A549 (cell line): Measurements from ENCODE around the gene ENPEP.

Source experiments
- CTCF ChIP-seq: fragments of >200 bp; sonication (Bioruptor Twin); formaldehyde crosslinking; IDR thresholded peaks from 3 replicates; pipeline ENCODE4 v1.5.1; 2016
- MYC ChIP-seq: IDR thresholded peaks from 2 replicates; pipeline ENCODE4 v1.6.1; 2012; ENCODE audit warnings: mild to moderate bottlenecking, inconsistent platforms, low read length, improper control_type of control experiment, borderline replicate concordance

DNA sequence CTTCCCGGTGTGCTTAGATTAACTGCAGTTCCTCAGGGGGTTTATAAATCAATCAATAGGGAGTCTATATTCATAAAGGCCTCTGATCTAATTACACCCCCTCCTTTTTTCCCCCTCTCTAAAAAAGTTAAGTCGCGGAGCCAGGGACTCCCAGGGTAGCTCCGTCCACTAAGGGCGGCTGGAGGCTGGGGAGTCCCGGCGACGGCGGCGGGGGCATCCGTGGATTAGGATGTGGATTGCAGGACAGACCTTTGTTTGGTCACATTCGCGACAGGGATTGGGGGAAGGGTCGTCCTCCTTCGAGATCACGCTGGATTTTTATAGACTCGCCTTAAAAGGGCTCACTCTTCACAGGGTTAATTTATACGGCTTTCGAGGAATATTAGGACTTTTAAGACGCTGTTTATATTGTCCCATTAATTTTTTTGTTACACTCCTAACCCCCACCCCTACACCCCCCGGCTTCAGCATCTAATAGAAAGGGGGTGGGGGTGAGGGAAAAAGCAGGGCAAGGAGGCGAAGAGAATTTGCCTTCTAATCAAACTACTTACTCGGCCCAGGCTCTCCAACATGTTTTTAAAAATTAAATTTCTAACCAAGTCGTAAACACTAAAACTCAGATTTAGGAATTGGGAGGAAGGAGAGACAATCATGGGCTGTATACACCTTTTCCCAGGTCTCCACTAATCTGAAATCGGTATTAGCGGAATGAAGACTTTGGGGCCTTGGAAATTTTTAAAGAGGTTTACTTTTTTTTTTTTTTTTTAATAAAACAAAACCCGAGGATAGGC is 138.4 kb downstream of the ENPEP start:
- no peak for TF ChIP-seq CTCF
- TF ChIP-seq MYC = no peak
